ENCODE data around the gene LDB2. TPM values are rescaled to one million over a fixed set of nuclear protein-coding genes. Genes with fewer than 3 reads are reported as not detected.

LDB2 gene
- total and polyA plus RNA-seq, 2 donors (not counting 3 experiments of a cell fraction or from before 2014, with no cell fraction given): 127 to 223 TPM

- Histone ChIP-seq H3K36me3 (ENCODE audit: control insufficient read depth in 2 of 2, extremely low read depth in 1 of 2, insufficient read depth in 2 of 2, low read length in 2 of 2) (no peaks in the 10 kb centered on the region), H3K79me2 (ENCODE audit: control insufficient read depth, insufficient read depth, low read length) (no peaks in the 10 kb centered on the region), H3K27me3 (ENCODE audit: control insufficient read depth in 2 of 2, insufficient read depth in 2 of 2, low read length in 2 of 2) (no peaks in the 10 kb centered on the region), H3K9me3 (replicated peaks; ENCODE audit: control insufficient read depth, insufficient read depth, low read length) (no peaks in the 10 kb centered on the region), H3K27ac (ENCODE audit: insufficient read depth, low read depth, low read length) (peak overlapping the region; percentile 79), H3K4me2 (ENCODE audit: insufficient read depth, low read length) (no peak overlapping the region), H4K20me1 (replicated peaks; ENCODE audit: control insufficient read depth, extremely low read depth, insufficient read depth, low read length) (no peaks in the 10 kb centered on the region), H3K9me1 (replicated peaks; ENCODE audit: control insufficient read depth, extremely low read depth, insufficient read depth, low read length) (no peaks in the 10 kb centered on the region), H3K4me1 (ENCODE audit: control insufficient read depth, extremely low read depth, insufficient read depth, low read length) (peaks cover 33% of the 10 kb centered on the region), H2AFZ (ENCODE audit: low read depth, low read length) (no peak overlapping the region), H3K9ac (replicated peaks; ENCODE audit: extremely low read depth, insufficient read depth, low read length) (no peak overlapping the region), H3K4me3 (replicated peaks in 1 of 3; ENCODE audit: insufficient read depth in 1 of 3, low read depth in 1 of 3, low read length in 3 of 3) (no peak overlapping the region)
- no peak for DNase-seq (ENCODE audit: low read depth, low spot score)
- no TSS peak for BruUV-seq (replicated peaks)
- ChIA-PET CTCF (interaction anchor here (0.7 kb wide), 1 partner anchor 761 kb away, joined by 3 read pairs; no protein-coding TSS in a partner anchor), POLR2A (no interaction called here)
- FAIRE-seq: no peak
- intact Hi-C loops (cut with micrococcal nuclease) (loop anchor here (10.0 kb wide), 1 partner anchor 208 kb away; the partner anchor contains the start of gene LDB2), dilution Hi-C loops (cut with MboI; ENCODE audit: extremely low pct_ligation_motif_present, low sequenced_read_pairs) (no loop called here)
- TF ChIP-seq JUN (IDR thresholded peaks at IDR 0.05; ENCODE audit: borderline replicate concordance, insufficient read depth, insufficient read length, low read depth) (no peak), MAX (IDR thresholded peaks at IDR 0.05; ENCODE audit: insufficient read depth, insufficient read length) (no peak), GATA2 (IDR thresholded peaks at IDR 0.05; ENCODE audit: insufficient read depth, insufficient read length, low read depth, low read length) (no peak), MYC (IDR thresholded peaks at IDR 0.05; ENCODE audit: low read depth, low read length) (no peak), FOS (IDR thresholded peaks at IDR 0.05; ENCODE audit: borderline replicate concordance, insufficient read depth, low read length) (no peak), POLR2A (IDR thresholded peaks at IDR 0.05; ENCODE audit: low read depth, low read length) (no peak), POLR2AphosphoS5 (IDR thresholded peaks at IDR 0.05; ENCODE audit: insufficient read depth, low read depth, low read length) (no peak), EZH2 (IDR thresholded peaks at IDR 0.05; ENCODE audit: borderline replicate concordance, low read depth, low read length, severe bottlenecking) (no peak), CTCF (IDR thresholded peaks at IDR 0.05; ENCODE audit: extremely low read depth in 1 of 2, insufficient read depth in 1 of 2, low read depth in 1 of 2, low read length in 2 of 2) (no peak)
Observed at GRCh38 chr4:16687011-16687410, 211.4 kb downstream of the LDB2 start.
